Nephron progenitor cell (in vitro differentiated cells): Measurements from ENCODE around the gene NAT14.
"Not testable (repeated sequence)": the region's sequence is repeated elsewhere in the genome, so short reads cannot be mapped to it uniquely, and the experiment has no call there.

Experiments used
- DNase-seq: peaks from one replicate; pipeline ENCODE4 v3.0.0; 2021
- H3K27ac Mint-ChIP-seq: 2 replicates; pipeline ENCODE4 v1.8.0; 2021; ENCODE audit warnings: mild to moderate bottlenecking, moderate library complexity, mixed read lengths
- H3K27me3 Mint-ChIP-seq: 2 replicates; pipeline ENCODE4 v1.8.0; 2021; ENCODE audit warnings: mild to moderate bottlenecking, low read depth, mixed read lengths; ENCODE audit not compliant: poor library complexity
- H3K36me3 Mint-ChIP-seq: 2 replicates; pipeline ENCODE4 v1.8.0; 2021; ENCODE audit warnings: low read depth, mixed read lengths
- H3K4me1 Mint-ChIP-seq: 2 replicates; pipeline ENCODE4 v1.8.0; 2021; ENCODE audit warnings: mixed read lengths
- H3K4me3 Mint-ChIP-seq: 2 replicates; pipeline ENCODE4 v1.8.0; 2021; ENCODE audit warnings: mild to moderate bottlenecking, moderate library complexity, mixed read lengths
- H3K9me3 Mint-ChIP-seq: 2 replicates; pipeline ENCODE4 v1.8.0; 2021; ENCODE audit warnings: mild to moderate bottlenecking, moderate library complexity, mixed read lengths
- CTCF ChIP-seq: fragments of 200-600 bp; sonication (generic); IDR thresholded peaks from 2 replicates; pipeline ENCODE4 v1.5.0; 2021; ENCODE audit warnings: antibody characterized with exemption

The NAT14 gene

GRCh38 chr19:55526216-55527196, 41.5 kb downstream of the NAT14 start:
- TF ChIP-seq CTCF = no peak
- no peak overlapping the region for H3K27ac Mint-ChIP-seq
- H3K4me3 Mint-ChIP-seq = no peak overlapping the region
- H3K4me1 Mint-ChIP-seq = peaks cover 14% of the 10 kb centered on the region
- peaks cover 4% of the 10 kb centered on the region for H3K36me3 Mint-ChIP-seq
- DNase-seq = peak; percentile 48
- H3K27me3 Mint-ChIP-seq = peaks cover 10% of the 10 kb centered on the region
- no peaks in the 10 kb centered on the region for H3K9me3 Mint-ChIP-seq

DNA sequence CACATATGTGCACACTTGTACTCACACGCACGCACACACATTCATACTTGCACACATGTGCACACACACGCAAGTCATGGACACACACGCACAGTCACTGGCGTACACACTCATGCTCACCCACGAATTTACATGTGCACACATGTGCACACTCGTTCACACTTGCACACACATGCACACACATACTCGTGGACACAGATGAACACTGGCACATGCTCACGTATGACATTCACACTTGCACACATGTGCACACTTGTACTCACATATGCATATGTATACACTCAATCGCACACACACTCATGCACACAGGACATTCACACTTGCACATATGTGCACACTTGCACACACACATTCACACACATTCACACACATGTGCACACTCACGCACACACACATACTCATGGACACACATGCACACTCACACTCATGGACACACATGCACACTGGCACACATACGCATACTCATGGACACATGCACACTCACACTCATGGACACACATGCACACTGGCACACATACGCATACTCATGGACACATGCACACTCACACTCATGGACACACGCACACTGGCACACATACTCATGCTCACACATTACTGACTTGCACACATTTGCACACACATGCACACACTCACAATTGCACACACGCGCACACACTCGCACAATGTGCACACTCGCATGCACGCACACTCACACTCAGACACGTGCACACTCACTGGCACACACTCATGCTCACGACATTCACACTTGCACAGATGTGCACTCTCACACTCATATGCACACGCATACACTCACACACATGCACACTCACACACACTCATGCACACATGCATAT, 42.4 kb downstream of the NAT14 start:
- no peak for TF ChIP-seq CTCF
- H3K4me1 Mint-ChIP-seq = peaks cover 6% of the 10 kb centered on the region
- H3K36me3 Mint-ChIP-seq = peaks cover 4% of the 10 kb centered on the region
- no peak for DNase-seq
- H3K27me3 Mint-ChIP-seq = peaks cover 10% of the 10 kb centered on the region
- no peak overlapping the region for H3K4me3 Mint-ChIP-seq
- no peak overlapping the region for H3K27ac Mint-ChIP-seq
- no peaks in the 10 kb centered on the region for H3K9me3 Mint-ChIP-seq

DNA sequence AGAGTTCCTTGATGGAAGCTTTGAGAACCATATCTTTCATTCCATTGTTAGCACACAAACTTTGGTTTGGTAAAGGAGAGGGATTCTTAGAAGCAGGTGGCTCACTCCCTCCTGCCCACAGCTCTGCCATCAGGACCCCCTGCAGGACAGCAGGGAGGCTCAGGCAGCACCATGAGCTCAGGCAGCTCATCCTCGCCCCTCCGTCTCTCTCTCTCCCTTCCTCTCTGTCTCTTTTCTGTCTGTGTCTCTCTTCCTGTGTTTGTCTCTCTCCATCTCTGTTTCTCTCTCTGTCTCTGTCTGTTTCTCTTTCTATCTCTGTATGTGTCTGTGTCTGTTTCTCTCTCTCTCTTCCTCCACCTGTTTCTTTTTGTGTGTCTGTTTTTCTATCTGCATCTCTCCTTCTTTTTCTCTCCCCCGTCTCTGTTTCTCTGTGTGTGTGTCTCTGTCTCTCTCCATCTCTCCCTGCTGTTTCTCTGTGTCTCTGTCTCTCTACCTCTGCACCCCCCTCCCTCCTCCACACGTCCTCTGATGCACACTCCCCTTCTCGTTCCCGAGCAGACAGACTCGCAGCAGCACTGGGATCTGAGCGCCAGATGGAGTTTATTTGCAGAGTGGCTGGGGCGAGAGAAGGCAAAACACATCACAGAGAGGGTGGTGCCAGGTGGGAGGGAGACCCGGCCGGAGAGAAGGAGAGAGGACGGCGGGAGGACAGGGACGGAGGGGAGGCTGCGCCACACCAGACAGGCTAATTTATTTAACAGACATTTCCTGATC, 43.2 kb downstream of the NAT14 start:
- Mint-ChIP-seq H3K9me3 (no peaks in the 10 kb centered on the region), H3K27ac (no peak overlapping the region), H3K27me3 (peaks cover 6% of the 10 kb centered on the region), H3K4me3 (no peak overlapping the region), H3K4me1 (peaks cover 6% of the 10 kb centered on the region), H3K36me3 (peaks cover 4% of the 10 kb centered on the region)
- TF ChIP-seq CTCF = no peak
- no peak for DNase-seq

DNA sequence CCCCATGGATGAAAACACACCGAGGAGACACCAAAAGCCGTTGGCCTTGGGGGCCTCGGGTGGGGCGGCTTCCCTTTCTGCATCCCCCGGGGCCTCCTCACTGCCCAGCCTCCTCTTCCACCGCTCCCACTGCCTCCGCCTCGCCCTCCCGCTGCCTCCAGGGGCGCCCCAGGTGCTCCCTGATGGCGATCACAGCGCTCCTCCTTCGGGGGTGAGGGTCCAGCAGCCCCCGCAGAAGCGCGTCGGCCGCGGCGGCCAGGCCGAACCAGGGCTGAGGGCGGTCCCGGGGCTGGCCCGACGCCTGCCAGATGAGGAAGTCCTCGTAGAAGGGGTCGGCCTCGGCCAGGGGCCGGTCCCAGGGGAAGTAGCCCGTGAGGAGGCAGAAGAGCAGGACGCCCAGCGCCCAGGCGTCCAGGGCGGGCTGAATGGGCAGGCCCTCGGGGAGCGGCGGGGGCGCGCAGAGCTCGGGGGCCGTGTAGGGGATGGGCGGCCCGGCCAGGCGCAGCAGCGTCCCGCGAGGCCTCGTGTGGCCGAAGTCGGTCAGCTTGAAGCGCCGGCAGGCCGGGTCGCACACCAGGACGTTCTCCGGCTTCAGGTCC, 44.7 kb downstream of the NAT14 start:
- Mint-ChIP-seq H3K27ac (no peak overlapping the region), H3K4me3 (no peak overlapping the region), H3K27me3 (no peaks in the 10 kb centered on the region), H3K9me3 (no peaks in the 10 kb centered on the region), H3K36me3 (no peaks in the 10 kb centered on the region), H3K4me1 (peaks cover 9% of the 10 kb centered on the region)
- TF ChIP-seq CTCF = no peak
- DNase-seq = no peak

- Mint-ChIP-seq H3K4me1 (peaks cover 18% of the 10 kb centered on the region), H3K4me3 (no peak overlapping the region), H3K36me3 (no peaks in the 10 kb centered on the region), H3K9me3 (no peaks in the 10 kb centered on the region), H3K27ac (no peak overlapping the region), H3K27me3 (no peaks in the 10 kb centered on the region)
- TF ChIP-seq CTCF = no peak
- no peak for DNase-seq
Measured at GRCh38 chr19:55530996-55531395, 46.0 kb downstream of the NAT14 start.

GRCh38 chr19:55534280-55534679, 49.3 kb downstream of the NAT14 start:
- H3K9me3 Mint-ChIP-seq, H3K27me3 Mint-ChIP-seq, H3K4me3 Mint-ChIP-seq, H3K36me3 Mint-ChIP-seq, H3K27ac Mint-ChIP-seq, DNase-seq: not testable (repeated sequence)
- H3K4me1 Mint-ChIP-seq = peaks cover 39% of the 10 kb centered on the region
